Hindlimb muscle (tissue), 1 donor: Measurements from ENCODE around the gene RHEB. TPM values are rescaled to one million over a fixed set of nuclear protein-coding genes. Genes with fewer than 3 reads are reported as not detected.
"Not testable (repeated sequence)": the region's sequence is repeated elsewhere in the genome, so short reads cannot be mapped to it uniquely, and the experiment has no call there.

Source experiments
- DNase-seq: peaks from one replicate; pipeline ENCODE4 v3.0.0-alpha.2; 2013
- polyA plus RNA-seq: library from polyadenylated mRNA; unstranded; fragments of 120-200 nt; gene quantifications from one replicate; pipeline ENCODE4 v1.2.1, GENCODE V29; 2013; ENCODE audit not compliant: insufficient read length

RHEB gene
- 74.0 TPM for polyA plus RNA-seq

- DNase-seq: peak; percentile 98
Observed at GRCh38 chr7:151519765-151520418, at the start of gene RHEB. RHEB (minus strand) TSS chr7:151519895; CDS start chr7:151519511, 384 bp downstream.

DNA sequence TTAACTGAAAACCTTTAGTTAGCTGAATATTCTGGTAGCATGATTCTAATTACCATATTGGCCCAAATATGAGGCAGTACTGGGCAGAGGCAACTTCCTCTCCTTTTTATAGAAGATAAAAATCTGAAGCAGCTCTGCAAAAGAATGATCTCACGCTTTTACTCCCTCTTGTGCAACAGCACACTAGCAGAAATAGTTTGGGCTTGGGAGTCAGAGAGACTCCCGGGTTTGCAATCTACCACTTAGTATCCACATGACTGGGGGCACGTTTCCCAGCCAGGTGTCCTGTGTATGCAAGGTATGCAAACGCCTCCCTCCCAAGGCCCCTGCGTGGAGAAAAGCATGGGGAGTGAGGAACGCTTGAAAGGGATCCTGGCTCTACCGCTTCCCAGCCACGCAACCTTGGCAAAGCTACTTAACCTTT is 47.2 kb upstream of the RHEB start:
- DNase-seq: peak; percentile 17

- no peak for DNase-seq
Observed at GRCh38 chr7:151565541-151565940, 45.8 kb upstream of the RHEB start.

- no peak for DNase-seq
Observed at GRCh38 chr7:151560243-151560642, 40.5 kb upstream of the RHEB start.

GRCh38 chr7:151559557-151560183 is 40.0 kb upstream of the RHEB start:
- DNase-seq: no peak

DNA sequence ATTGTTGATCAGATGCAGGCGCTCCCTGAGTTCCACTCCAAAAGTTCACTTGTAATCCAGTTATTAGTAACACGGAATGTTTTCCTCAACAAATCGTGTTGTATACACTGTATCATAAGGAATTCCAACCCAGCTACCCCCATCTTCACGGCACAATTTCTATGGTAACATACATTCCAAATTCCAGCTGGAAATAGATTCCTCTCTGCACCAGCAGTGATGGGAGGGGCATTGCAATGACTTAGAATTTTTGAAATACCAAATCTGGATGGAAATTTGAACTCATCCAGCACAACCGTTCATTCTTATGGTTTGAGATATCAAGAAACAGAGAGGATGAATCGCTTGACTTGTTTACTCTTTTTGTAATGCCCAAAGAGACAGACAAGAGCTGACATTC is 38.9 kb upstream of the RHEB start:
- no peak for DNase-seq

DNA sequence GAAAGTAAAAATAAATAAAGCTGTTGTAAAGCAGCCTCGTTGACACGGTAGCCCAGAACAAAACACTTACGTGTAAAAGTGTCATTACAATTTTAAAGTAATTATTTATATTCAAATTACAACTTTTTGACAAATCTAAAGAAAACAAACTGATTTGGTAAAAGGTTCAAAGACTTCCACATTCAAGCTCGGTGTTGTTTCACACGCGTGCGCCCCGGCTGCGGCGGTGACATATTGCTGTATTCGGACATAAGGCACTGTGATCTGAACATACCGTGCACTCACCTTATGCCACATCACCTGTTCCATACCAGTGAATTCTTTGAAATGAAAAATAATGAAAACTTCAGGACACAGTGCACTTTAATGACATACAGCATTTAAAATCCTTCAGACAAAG is 36.9 kb upstream of the RHEB start:
- DNase-seq: no peak

- no peak for DNase-seq
Observed at GRCh38 chr7:151553356-151553755, 33.7 kb upstream of the RHEB start.

DNA sequence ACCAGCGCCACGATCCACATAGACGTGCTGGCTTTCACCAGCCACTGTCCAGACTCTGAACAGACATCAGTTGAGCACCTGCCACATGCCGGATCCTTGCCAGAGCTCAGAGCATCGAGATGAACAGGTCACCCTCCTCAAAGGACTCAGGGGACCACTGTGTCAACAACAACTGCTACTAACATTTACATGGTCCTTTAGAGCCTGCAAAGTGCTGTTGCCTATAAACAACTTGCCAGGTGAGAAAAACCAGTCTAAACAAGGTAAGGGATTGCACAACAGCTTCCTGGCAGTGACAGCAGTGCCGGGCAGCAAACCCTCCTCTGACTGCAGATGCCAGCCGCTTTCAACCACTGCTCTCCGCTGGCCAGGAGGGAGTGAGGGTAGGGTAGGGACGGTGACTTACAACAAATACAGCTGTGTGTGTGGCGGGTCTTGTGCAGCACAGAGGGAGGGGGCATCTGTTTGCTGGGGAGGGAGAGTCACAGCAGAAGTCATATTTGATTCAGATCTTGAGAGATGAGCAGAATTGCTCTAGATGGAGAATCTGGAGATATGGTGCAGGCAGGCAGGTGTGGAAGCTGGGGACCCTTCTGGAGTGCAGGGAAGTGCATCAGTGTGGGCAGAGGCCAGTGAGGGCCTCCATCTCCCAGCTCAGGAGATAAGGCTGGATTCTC is 32.8 kb upstream of the RHEB start:
- DNase-seq: no peak

DNA sequence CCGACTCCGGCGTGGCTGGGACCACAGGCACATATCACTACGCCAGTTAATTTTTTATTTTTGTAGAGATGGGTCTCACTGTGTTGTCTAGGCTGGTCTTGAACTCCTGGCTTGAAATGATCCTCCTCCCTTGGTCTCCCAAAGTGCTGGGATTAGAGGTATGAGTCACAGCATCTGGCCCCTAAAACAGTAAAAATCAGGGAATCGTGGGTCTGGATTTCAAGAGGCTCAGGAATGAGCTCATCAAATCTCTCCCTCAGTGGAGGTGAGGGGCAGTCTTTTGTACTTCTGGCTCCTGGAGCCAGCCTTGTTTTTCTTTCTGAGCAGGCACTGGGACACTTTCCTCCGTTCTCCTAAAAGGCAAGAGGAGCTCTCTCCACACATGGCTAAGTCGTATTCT is 32.1 kb upstream of the RHEB start:
- no peak for DNase-seq

GRCh38 chr7:151550656-151551286 is 31.1 kb upstream of the RHEB start:
- DNase-seq: no peak

GRCh38 chr7:151549644-151550043 is 29.9 kb upstream of the RHEB start:
- DNase-seq: no peak

DNA sequence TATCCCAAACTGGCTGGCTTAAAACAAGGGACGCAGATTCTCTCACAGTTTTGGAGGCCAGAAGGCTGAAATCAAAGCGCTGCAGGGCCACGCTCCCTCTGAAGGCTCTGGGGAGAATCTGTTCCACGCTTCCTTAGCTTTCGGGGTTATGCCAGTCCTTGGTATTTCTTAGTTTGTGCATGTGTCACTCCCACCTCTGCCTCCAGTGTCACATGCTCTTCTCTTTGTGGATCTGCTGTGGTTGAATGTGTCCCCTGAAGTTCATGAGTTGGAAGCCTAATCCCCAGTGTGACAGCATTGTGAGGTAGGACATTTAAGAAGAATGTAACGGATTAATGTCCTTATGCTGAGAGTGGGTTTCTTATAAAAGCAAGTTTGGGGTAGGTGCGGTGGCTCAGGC is 29.4 kb upstream of the RHEB start:
- no peak for DNase-seq

- no peak for DNase-seq
Observed at GRCh38 chr7:151544183-151544582, 24.5 kb upstream of the RHEB start.

DNA sequence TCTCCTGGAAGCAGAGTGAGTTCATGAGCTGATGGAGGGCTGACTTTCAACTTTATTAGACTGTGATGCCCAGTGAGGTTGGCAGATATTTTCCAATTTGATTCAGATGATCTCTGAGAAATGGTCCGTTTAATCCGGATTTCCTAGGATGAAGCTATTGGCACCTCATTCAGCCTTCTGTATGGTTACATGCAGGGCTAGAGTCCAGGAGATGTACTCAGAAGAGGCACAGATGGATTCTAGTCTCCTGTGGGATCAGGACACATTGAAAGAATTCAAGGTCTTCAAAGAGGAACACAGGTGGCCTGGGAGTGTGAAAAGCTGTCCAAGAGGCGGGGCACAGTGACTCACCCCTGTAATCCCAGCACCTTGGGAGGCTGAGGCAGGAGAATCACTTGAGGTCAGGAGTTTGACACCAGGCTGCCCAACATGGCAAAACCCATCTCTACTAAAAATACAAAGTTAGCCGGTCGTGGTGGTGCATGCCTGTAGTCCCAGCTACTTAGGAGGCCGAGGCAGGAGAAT is 23.0 kb upstream of the RHEB start:
- no peak for DNase-seq

- no peak for DNase-seq
Observed at GRCh38 chr7:151541709-151542499, 22.2 kb upstream of the RHEB start.

GRCh38 chr7:151540146-151540545 is 20.5 kb upstream of the RHEB start:
- DNase-seq: no peak

- DNase-seq: no peak
Observed at GRCh38 chr7:151539088-151539671, 19.5 kb upstream of the RHEB start.

DNA sequence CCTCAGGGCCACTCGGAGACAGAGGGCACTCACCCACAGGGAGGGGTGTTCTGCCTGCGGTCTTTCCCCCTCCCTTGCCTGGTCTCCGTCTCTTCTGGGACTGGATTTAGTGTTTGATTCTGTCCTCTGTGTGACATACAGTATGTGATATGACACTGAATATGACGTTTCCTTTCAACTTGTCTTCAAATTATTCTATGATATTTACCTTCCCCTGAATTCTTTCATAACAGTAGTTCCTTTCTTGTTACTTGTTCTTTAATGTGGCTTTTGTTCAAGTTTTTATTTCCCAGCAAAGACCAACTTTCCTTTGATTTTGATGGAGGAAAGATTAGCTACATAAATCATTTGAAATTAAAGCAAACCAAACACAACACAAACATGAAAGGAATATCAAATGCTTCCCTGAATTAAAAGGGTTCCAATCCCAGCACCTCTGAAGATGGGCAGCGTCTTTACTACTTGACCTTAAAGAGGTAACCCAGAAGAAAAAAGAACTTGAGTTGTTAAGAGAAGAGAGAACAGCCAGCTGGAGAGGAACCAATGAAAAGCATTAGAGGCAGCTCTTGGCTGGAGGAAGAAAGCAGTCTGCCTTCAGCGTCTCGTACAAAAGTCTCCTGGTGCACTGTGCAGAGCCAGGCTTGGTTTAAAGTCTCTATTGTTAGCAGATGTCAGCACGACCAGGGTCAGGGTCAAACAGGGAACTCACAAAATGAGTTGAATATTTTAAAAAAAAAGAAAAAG is 18.3 kb upstream of the RHEB start:
- peak; percentile 46 for DNase-seq

DNA sequence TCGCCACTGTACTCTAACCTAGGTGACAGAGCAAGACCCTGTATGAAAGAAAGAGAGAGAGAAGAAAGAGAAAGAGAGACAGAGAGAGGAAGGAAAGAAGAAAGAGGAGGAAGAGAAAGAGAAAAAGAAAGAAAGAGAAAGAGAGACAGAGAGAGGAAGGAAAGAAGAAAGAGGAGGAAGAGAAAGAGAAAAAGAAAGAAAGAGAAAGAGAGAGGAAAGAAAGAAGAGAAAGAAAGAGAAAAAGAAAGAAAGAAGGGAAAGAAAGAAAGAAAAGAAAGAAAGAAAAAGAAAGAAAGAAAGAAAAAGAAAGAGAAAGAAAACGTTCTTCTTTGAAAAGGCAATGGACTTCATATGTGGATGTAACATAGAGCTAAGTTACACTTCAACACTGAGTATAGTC is 16.5 kb upstream of the RHEB start:
- not testable (repeated sequence) for DNase-seq

DNA sequence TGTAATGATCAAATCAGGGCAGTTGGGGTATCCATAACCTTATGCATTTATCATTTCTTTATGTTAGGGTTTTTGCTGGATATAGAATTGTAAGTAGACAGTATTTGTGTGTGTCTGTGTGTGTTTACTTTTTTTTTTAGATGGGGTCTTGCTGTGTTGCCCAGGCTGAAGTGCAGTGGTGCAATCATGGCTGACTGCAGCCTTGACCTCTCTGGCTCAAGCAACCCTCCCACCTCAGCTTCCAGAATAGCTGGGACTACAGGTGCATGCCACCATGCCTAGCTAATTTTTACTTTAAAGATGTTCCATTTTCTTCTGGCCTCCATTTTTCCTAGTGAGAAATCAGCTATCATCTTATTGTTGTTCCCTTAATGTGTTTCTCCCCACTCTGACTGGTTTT is 10.1 kb upstream of the RHEB start:
- no peak for DNase-seq
